ENCODE results near the gene OVOL2.

DNA sequence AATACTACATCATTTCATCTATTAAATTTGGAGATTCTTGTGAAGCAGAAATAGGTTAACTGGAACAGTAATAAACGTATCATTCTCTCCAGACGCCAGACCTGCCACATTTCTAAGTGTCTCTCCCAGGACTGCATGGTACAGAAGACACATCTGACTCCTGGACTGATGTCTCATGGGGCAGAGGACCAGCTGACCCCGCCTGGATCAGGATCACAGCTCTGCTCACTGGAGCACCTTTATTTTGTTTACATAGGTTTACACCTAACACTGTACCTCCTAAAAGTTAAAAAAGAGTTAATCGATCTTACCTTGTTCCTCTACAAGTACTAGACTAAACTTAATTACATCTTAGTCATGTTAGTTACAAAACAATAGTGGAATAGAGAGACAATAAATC is 11.2 kb downstream of the OVOL2 start:
- TF ChIP-seq CHD4 (IDR thresholded peaks at IDR 0.05) (no peak), POLR2A (IDR thresholded peaks at IDR 0.05; ENCODE audit: low read depth, low read length) (no peak), NFIC (IDR thresholded peaks at IDR 0.05; ENCODE audit: low read depth, low read length) (no peak), TCF7 (IDR thresholded peaks at IDR 0.05; ENCODE audit: borderline replicate concordance) (no peak), KDM1A (IDR thresholded peaks at IDR 0.05; ENCODE audit: borderline replicate concordance) (no peak), SUZ12 (IDR thresholded peaks at IDR 0.05; ENCODE audit: unreplicated experiment) (no peak)
- TF ChIP-seq, protein P1, sequence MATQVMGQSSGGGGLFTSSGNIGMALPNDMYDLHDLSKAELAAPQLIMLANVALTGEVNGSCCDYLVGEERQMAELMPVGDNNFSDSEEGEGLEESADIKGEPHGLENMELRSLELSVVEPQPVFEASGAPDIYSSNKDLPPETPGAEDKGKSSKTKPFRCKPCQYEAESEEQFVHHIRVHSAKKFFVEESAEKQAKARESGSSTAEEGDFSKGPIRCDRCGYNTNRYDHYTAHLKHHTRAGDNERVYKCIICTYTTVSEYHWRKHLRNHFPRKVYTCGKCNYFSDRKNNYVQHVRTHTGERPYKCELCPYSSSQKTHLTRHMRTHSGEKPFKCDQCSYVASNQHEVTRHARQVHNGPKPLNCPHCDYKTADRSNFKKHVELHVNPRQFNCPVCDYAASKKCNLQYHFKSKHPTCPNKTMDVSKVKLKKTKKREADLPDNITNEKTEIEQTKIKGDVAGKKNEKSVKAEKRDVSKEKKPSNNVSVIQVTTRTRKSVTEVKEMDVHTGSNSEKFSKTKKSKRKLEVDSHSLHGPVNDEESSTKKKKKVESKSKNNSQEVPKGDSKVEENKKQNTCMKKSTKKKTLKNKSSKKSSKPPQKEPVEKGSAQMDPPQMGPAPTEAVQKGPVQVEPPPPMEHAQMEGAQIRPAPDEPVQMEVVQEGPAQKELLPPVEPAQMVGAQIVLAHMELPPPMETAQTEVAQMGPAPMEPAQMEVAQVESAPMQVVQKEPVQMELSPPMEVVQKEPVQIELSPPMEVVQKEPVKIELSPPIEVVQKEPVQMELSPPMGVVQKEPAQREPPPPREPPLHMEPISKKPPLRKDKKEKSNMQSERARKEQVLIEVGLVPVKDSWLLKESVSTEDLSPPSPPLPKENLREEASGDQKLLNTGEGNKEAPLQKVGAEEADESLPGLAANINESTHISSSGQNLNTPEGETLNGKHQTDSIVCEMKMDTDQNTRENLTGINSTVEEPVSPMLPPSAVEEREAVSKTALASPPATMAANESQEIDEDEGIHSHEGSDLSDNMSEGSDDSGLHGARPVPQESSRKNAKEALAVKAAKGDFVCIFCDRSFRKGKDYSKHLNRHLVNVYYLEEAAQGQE (IDR thresholded peaks at IDR 0.05; ENCODE audit: low read depth, low read length) = no peak
- TF ChIP-seq, protein P2, sequence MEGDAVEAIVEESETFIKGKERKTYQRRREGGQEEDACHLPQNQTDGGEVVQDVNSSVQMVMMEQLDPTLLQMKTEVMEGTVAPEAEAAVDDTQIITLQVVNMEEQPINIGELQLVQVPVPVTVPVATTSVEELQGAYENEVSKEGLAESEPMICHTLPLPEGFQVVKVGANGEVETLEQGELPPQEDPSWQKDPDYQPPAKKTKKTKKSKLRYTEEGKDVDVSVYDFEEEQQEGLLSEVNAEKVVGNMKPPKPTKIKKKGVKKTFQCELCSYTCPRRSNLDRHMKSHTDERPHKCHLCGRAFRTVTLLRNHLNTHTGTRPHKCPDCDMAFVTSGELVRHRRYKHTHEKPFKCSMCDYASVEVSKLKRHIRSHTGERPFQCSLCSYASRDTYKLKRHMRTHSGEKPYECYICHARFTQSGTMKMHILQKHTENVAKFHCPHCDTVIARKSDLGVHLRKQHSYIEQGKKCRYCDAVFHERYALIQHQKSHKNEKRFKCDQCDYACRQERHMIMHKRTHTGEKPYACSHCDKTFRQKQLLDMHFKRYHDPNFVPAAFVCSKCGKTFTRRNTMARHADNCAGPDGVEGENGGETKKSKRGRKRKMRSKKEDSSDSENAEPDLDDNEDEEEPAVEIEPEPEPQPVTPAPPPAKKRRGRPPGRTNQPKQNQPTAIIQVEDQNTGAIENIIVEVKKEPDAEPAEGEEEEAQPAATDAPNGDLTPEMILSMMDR (IDR thresholded peaks at IDR 0.05 in 2 of 3, conservative IDR thresholded peaks at IDR 0.05 in 1 of 3; ENCODE audit: control insufficient read depth in 2 of 3, extremely low read depth in 1 of 3, insufficient read depth in 1 of 3, low read depth in 3 of 3, low read length in 3 of 3) = no peak
